Naive thymus-derived CD8-positive, alpha-beta T cell (primary cell): Measurements from ENCODE around the gene GTF2IRD2. TPM values are rescaled to one million over a fixed set of nuclear protein-coding genes. Genes with fewer than 3 reads are reported as not detected.
"Not testable (repeated sequence)": the region's sequence is repeated elsewhere in the genome, so short reads cannot be mapped to it uniquely, and the experiment has no call there.

Source experiments
- ATAC-seq, 2 donors: fragments of 150-1000 bp; cut with Tn5 transposase in 1 of 2; sonication (Bioruptor Pico), chemical (Tn5 transposase) in 1 of 2; 1 replicate in 1 of 2; 2 replicates in 1 of 2; pipeline ENCODE4 v1.10.0; 2021; ENCODE audit warnings: mild to moderate bottlenecking in 2 of 2, moderate library complexity in 2 of 2
- POLR2A ChIA-PET: fragments of 350-600 bp; sonication (Branson Sonifier 250); formaldehyde crosslinking; loops from one replicate; lab custom pipeline; 2021; ENCODE audit warnings: antibody characterized with exemption; lab: Charles Lee
- DNase-seq, 10 donors: peaks; one replicate each; pipeline versions ENCODE4 v3.0.0 to v3.0.0-alpha.2; 2020 to 2022
- H3K27ac Mint-ChIP-seq, 10 donors: one replicate each; pipeline ENCODE4 v1.8.0; 2020 to 2022; ENCODE audit warnings: mild to moderate bottlenecking in 10 of 10, mixed read lengths in 10 of 10, moderate library complexity in 4 of 10, inconsistent platforms in 1 of 10
- H3K27me3 Mint-ChIP-seq, 5 donors: one replicate each; pipeline ENCODE4 v1.8.0; 2021 to 2022; ENCODE audit warnings: mixed read lengths in 5 of 5
- H3K36me3 Mint-ChIP-seq, 3 donors: one replicate each; pipeline ENCODE4 v1.8.0; 2020 to 2022; ENCODE audit warnings: mixed read lengths in 3 of 3, mild to moderate bottlenecking in 2 of 3, inconsistent platforms in 1 of 3
- H3K4me1 Mint-ChIP-seq, 4 donors: one replicate each; pipeline ENCODE4 v1.8.0; 2021 to 2022; ENCODE audit warnings: mixed read lengths in 4 of 4
- H3K4me3 Mint-ChIP-seq, 10 donors: one replicate each; pipeline ENCODE4 v1.8.0; 2020 to 2022; ENCODE audit warnings: mild to moderate bottlenecking in 10 of 10, mixed read lengths in 10 of 10, moderate library complexity in 6 of 10, inconsistent platforms in 1 of 10
- H3K9me3 Mint-ChIP-seq, 9 donors: one replicate each; pipeline ENCODE4 v1.8.0; 2020 to 2022; ENCODE audit warnings: mixed read lengths in 9 of 9, mild to moderate bottlenecking in 3 of 9, inconsistent platforms in 1 of 9, moderate library complexity in 1 of 9
- polyA plus RNA-seq, 3 donors: library from polyadenylated mRNA; unstranded; fragments of 300-500 nt; fragmentation: Illumina TruSeq; gene quantifications; one replicate each; pipeline ENCODE4 v1.2.3, GENCODE V29; 2021
- total RNA-seq, 8 experiments: library from RNA in 2 of 8; stranded (reverse) in 2 of 8; gene quantifications; one replicate each; pipeline ENCODE4 v1.2.3 and lab custom pipeline; 2021 to 2026

Gene GTF2IRD2
- total and polyA plus RNA-seq, 5 experiments from 2014 or later, result 14.3 to 43.0 (median 14.5) TPM

GRCh38 chr7:74829959-74830358, 21.4 kb downstream of the GTF2IRD2 start:
- ATAC-seq, H3K9me3 Mint-ChIP-seq, H3K4me1 Mint-ChIP-seq, H3K4me3 Mint-ChIP-seq, DNase-seq, H3K36me3 Mint-ChIP-seq, H3K27ac Mint-ChIP-seq, POLR2A ChIA-PET, H3K27me3 Mint-ChIP-seq: not testable (repeated sequence)

- H3K4me3 Mint-ChIP-seq, H3K27me3 Mint-ChIP-seq, H3K36me3 Mint-ChIP-seq, H3K27ac Mint-ChIP-seq, H3K9me3 Mint-ChIP-seq, DNase-seq, POLR2A ChIA-PET, ATAC-seq, H3K4me1 Mint-ChIP-seq: not testable (repeated sequence)
Observed at GRCh38 chr7:74821259-74821658, 30.1 kb downstream of the GTF2IRD2 start.

- H3K4me3 Mint-ChIP-seq, POLR2A ChIA-PET, H3K27ac Mint-ChIP-seq, DNase-seq, H3K36me3 Mint-ChIP-seq, H3K4me1 Mint-ChIP-seq, H3K9me3 Mint-ChIP-seq, H3K27me3 Mint-ChIP-seq, ATAC-seq: not testable (repeated sequence)
Observed at GRCh38 chr7:74820146-74820805, 31.1 kb downstream of the GTF2IRD2 start.

- H3K4me3 Mint-ChIP-seq, H3K36me3 Mint-ChIP-seq, H3K27me3 Mint-ChIP-seq, H3K9me3 Mint-ChIP-seq, H3K27ac Mint-ChIP-seq, H3K4me1 Mint-ChIP-seq, POLR2A ChIA-PET, DNase-seq: not testable (repeated sequence)
- ATAC-seq, result peak in 1 of 2 donors; percentile 20
Observed at GRCh38 chr7:74815882-74816281, 35.5 kb downstream of the GTF2IRD2 start.

DNA sequence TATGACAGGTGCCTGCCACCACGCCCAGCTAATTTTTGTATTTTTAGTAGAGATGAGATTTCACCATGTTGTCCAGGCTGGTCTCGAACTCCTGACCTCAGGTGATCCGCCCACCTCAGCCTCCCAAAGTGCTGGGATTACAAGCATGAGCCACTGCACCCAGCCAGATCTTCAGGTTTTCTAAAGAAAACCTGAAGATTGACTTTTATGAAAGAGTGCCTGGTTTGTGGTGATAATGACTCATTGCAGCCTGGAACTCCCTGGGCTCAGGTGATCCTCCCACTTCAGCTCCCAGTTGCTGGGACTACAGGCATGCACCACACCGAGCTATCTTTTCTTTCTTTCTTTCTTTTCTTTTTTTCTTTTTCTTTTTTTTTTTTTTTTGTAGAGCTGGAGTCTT, 52.8 kb downstream of the GTF2IRD2 start:
- H3K27ac Mint-ChIP-seq, H3K36me3 Mint-ChIP-seq, POLR2A ChIA-PET, H3K4me3 Mint-ChIP-seq, DNase-seq, ATAC-seq, H3K4me1 Mint-ChIP-seq, H3K9me3 Mint-ChIP-seq, H3K27me3 Mint-ChIP-seq: not testable (repeated sequence)

DNA sequence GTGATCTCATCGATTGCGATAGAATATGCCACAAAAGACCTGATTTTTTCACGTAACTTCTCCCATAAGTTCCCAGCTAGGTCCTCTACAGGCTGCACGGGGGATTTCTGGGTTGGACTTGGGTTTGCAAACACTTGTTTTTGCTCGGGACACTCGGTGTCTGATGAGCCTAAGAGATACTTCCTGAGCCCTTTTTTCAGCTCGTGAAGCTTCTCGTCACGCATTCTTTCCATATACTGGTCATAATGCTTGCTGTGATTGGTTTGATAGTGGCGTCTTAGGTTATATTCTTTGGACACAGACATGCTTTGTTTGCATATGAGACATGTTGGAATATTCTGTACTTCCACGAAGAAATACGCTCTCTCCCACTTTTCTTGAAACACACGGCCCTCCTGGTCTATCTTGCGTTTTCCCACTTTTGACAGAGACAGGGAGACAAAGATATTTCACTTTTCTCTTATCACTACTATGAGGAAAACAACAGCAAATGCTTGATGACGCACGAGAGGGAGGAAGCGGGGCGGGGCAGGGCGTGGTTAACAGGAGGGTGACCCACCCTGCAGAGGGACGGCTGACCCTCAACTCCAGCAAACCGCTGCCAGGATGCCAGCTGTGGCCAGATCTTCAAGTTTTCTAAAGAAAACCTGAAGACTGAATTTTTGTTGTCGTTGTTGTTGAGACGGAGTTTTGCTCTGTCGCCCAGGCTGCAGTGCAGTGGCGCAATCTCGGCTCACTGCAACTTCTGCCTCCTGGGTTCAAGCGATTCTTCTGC, 53.4 kb downstream of the GTF2IRD2 start:
- H3K27me3 Mint-ChIP-seq, ATAC-seq, DNase-seq, H3K27ac Mint-ChIP-seq, POLR2A ChIA-PET, H3K4me1 Mint-ChIP-seq, H3K4me3 Mint-ChIP-seq, H3K36me3 Mint-ChIP-seq, H3K9me3 Mint-ChIP-seq: not testable (repeated sequence)

GRCh38 chr7:74789200-74789736, 62.1 kb downstream of the GTF2IRD2 start:
- H3K27ac Mint-ChIP-seq, DNase-seq, H3K27me3 Mint-ChIP-seq, H3K4me1 Mint-ChIP-seq, H3K36me3 Mint-ChIP-seq, H3K9me3 Mint-ChIP-seq, POLR2A ChIA-PET: not testable (repeated sequence)
- ATAC-seq, result peak in 1 of 2 donors; percentile 1
- H3K4me3 Mint-ChIP-seq, result peak overlapping the region in 1 of 10 donors; percentile 22

DNA sequence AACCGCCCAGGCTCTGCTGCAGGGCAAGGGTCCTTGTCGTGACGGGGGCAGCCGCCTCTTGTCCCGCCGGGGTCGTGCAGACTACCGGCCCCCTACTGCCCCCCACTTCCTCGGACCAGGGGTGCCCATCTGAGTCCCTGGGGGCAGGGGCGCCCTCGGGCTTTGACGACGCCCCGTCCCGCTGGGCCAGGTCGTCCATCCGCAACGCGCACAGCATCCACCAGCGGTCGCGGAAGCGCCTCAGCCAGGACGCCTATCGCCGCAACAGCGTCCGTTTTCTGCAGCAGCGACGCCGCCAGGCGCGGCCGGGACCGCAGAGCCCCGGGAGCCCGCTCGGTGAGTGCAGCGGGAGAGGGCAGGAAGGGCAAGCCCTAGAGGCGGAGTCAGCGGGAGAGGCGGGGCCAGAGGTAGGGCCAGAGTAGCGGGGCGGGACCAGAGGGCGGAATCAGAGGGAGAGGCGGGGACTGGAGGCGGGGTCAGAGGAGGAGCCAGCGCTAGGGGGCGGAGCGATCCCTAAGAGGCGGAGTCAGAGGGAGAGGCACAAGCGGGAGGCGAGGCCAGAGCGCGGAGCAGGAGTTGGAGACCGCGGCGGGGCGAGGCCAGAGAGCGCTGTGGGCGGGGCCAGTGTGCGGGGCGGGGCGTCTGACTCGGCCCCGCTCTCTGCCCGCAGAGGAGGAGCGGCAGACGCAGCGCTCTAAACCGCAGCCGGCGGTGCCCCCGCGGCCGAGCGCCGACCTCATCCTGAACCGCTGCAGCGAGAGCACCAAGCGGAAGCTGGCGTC, 62.8 kb downstream of the GTF2IRD2 start:
- POLR2A ChIA-PET, H3K36me3 Mint-ChIP-seq, H3K4me1 Mint-ChIP-seq, H3K27me3 Mint-ChIP-seq, H3K9me3 Mint-ChIP-seq: not testable (repeated sequence)
- peak; percentile 87 to 100 (median 97) for DNase-seq
- ATAC-seq, result peak; percentile 87 to 88
- Mint-ChIP-seq H3K27ac (peak overlapping the region in 4 of 10 donors; percentile 29 to 79 (median 42)), H3K4me3 (peak overlapping the region; percentile 52 to 78 (median 65))

GRCh38 chr7:74783595-74783994, 67.8 kb downstream of the GTF2IRD2 start:
- DNase-seq, H3K27me3 Mint-ChIP-seq, H3K4me3 Mint-ChIP-seq, ATAC-seq, H3K27ac Mint-ChIP-seq, H3K4me1 Mint-ChIP-seq, H3K9me3 Mint-ChIP-seq, POLR2A ChIA-PET, H3K36me3 Mint-ChIP-seq: not testable (repeated sequence)

GRCh38 chr7:74781746-74782145, 69.7 kb downstream of the GTF2IRD2 start:
- H3K27ac Mint-ChIP-seq, H3K4me1 Mint-ChIP-seq, ATAC-seq, H3K9me3 Mint-ChIP-seq, DNase-seq, H3K4me3 Mint-ChIP-seq, POLR2A ChIA-PET, H3K27me3 Mint-ChIP-seq, H3K36me3 Mint-ChIP-seq: not testable (repeated sequence)

DNA sequence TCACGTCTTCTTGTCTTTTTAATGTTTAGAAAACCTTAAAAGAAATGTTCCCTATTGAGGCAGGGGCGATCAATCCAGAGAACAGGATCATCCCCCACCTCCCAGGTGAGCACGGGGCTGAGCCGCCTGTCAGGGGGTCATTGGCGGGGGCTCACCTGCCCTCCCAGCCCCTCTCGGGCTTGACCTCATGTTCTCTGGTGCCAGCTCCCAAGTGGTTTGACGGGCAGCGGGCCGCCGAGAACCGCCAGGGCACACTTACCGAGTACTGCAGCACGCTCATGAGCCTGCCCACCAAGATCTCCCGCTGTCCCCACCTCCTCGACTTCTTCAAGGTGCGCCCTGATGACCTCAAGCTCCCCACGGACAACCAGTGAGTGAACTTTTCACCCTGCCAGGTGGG, 72.4 kb downstream of the GTF2IRD2 start:
- POLR2A ChIA-PET, H3K4me3 Mint-ChIP-seq, H3K4me1 Mint-ChIP-seq, H3K27me3 Mint-ChIP-seq, H3K9me3 Mint-ChIP-seq, ATAC-seq, DNase-seq, H3K27ac Mint-ChIP-seq, H3K36me3 Mint-ChIP-seq: not testable (repeated sequence)

DNA sequence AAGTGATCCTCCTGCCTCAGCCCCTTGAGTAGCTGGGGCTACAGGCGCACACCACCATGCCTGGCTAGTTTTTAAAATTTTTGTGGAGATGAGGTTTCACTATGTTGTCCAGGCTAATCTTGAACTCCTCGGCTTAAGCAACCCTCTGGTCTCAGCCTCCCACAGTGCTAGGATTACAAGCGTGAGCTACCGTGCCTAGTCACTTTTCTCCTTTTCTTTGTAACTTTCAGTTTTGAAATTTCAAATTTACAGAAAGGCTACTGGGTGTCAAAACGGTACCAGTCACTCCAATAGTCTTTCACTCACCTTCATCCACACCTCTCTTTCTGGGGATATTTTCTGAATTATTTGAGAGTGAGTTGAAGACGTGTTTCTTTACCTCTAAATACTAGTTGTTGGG, 76.3 kb downstream of the GTF2IRD2 start:
- H3K27ac Mint-ChIP-seq, H3K9me3 Mint-ChIP-seq, H3K27me3 Mint-ChIP-seq, H3K36me3 Mint-ChIP-seq, H3K4me3 Mint-ChIP-seq, DNase-seq, POLR2A ChIA-PET, H3K4me1 Mint-ChIP-seq, ATAC-seq: not testable (repeated sequence)
